LNCAP (cell line): ENCODE results near the gene CHMP4A.

ENCODE experiments used
- TF ChIP-seq, protein P1 (sequence below): fragments of 450-650 bp; IDR thresholded peaks from 2 replicates; pipeline ENCODE4 v1.5.1; 2017; ENCODE audit warnings: mild to moderate bottlenecking

Gene CHMP4A

DNA sequence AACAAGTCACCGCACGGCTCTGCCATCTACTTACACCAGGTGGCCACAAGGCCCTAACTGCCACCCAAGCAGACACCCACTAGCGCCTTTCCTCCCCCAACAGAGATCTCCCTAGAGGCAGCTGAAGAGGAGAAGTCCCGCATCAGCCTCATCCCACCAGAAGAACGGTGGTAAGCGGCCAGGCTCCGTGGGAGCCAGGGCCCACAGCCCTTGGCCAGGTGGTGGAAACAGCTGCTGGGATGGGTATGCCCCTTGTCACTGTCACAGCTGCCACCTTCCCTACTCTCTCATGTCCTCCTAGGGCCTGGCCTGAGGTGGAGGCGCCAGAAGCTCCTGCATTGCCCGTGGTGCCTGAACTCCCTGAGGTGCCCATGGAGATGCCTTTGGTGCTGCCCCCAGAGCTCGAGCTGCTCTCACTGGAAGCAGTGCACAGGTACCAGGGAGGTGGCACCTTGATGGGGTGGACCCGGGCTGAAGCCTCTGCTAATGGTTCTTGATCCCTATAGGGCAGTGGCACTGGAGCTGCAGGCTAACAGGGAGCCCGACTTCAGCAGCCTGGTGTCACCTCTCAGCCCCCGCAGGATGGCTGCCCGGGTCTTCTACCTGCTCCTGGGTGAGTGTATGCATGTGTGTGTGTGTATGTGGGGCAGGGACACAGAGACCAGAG is 33.9 kb downstream of the CHMP4A start:
- TF ChIP-seq, protein P1, sequence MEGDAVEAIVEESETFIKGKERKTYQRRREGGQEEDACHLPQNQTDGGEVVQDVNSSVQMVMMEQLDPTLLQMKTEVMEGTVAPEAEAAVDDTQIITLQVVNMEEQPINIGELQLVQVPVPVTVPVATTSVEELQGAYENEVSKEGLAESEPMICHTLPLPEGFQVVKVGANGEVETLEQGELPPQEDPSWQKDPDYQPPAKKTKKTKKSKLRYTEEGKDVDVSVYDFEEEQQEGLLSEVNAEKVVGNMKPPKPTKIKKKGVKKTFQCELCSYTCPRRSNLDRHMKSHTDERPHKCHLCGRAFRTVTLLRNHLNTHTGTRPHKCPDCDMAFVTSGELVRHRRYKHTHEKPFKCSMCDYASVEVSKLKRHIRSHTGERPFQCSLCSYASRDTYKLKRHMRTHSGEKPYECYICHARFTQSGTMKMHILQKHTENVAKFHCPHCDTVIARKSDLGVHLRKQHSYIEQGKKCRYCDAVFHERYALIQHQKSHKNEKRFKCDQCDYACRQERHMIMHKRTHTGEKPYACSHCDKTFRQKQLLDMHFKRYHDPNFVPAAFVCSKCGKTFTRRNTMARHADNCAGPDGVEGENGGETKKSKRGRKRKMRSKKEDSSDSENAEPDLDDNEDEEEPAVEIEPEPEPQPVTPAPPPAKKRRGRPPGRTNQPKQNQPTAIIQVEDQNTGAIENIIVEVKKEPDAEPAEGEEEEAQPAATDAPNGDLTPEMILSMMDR: no peak

DNA sequence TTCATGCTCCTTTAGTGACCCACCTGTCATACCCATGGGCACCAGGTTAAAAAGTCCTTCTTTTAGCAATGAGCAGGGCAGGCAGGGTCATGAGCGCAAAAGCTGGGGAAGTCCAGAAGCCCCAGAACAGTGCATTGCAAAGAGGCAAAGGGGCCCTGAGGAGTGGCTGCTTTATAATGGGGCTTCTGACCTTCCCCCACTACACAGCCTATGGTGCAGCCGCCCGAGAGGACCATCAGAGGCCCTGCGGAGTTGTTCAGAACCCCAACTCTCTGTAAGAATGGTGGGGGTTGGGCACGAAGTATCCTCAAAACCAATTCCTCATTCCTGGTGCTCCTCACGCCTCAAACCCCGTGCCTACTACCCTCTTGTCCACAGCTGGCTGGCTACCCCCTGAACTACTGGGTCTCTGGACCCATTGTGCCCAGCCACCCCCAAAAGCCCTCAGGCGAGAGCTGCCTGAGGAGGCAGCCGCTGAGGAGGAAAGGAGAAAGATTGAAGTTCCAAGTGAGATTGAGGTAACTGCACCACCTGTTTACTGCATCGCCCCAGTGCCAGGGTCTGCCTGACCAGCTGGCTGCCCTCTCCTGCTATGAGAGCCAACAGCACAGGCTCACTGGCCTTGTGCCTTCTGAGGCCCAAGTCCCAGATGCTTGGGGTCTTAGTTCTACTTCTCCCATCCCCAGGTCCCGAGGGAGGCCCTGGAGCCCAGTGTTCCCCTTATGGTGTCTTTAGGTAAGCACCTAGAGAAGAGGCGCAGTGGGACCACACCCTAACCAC is 34.7 kb downstream of the CHMP4A start:
- TF ChIP-seq, protein P1: no peak

DNA sequence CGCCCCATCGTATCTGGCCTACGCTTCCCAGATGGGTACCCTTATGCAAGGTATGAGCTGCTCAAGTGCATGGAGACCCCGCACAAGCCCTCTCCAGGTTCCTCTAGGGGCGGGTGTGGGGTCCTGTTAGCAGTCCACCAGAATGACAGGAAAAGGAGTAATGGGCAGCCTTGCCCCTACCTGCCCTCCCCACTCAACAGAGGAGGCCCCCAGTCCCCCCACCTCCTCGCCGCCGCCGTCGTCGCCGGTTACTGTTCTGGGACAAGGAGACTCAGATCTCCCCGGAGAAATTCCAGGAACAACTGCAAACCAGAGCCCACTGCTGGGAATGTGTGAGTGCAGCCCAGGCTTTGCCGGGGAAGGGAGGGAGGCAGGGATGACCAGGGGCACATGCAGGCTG is 35.4 kb downstream of the CHMP4A start:
- TF ChIP-seq, protein P1: no peak

DNA sequence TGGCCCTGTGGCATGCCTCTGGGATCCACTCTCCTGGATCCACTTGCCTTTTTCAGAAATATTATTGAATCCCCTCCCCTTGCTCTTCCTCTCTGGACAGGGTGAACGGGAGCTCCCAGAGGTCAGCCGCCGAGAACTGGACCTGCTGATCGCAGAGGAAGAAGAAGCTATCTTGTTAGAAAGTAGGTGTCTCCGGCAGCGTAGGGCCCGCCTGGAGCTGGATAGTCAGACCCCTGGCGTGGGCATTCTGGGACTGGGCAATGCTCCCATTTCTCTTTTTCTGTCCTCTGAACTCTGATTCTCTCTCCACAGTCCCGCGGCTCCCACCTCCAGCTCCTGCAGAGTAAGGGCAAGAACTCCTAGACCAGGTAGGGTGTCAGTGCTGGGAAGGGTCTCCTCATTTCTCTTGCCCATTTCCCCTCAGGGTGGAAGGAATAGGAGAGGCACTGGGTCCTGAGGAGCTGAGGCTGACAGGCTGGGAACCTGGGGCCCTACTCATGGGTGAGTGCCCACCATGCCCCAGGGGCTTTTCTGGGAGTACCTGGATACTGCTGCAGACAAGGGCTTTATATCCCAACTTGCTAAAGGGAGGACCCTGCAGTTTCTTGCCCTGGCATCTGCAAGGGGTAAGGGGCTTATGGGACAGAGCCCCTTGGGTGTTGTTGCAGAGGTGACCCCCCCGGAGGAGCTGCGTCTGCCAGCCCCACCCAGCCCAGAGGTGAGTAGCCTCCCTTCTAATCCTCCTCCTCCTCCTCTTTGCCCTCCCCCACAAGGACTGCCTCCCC is 36.1 kb downstream of the CHMP4A start:
- TF ChIP-seq, protein P1: no peak

DNA sequence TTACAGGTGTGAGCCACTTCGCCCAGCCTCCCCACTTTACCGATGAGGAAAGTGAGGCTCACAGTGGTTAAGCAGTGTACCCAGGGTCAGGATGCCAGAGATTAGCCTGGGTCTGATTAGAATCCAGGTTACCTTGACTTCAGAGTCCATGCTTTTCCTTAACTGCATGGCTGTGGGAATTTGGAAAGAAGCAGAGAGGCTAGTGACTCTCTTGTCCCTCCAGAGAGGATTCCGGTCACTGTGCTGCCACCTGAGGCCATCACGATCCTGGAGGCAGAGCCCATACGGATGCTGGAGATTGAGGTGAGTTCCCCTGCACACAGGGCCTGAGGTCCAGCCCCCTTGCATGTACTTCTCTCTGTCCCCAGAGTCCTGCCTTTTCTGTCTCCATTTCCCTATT is 36.7 kb downstream of the CHMP4A start:
- TF ChIP-seq, protein P1: no peak

DNA sequence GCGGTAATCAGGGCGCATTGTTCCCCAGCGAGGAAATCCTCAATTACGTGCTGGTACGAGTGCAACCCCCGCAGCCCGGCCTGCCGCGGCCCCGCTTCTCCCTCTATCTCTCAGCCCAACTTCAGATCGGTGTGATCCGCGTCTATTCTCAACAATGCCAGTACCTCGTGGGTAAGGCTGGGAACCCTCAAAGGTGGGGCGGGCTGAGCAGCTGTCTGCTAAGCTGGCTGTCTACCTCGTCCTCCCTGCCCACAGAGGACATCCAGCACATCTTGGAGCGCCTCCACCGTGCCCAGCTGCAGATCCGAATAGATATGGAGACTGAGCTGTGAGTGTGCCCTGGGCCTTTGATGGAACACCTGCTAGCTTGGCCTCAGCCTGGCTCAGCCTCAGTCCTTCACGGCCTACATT is 40.4 kb downstream of the CHMP4A start:
- TF ChIP-seq, protein P1: no peak

DNA sequence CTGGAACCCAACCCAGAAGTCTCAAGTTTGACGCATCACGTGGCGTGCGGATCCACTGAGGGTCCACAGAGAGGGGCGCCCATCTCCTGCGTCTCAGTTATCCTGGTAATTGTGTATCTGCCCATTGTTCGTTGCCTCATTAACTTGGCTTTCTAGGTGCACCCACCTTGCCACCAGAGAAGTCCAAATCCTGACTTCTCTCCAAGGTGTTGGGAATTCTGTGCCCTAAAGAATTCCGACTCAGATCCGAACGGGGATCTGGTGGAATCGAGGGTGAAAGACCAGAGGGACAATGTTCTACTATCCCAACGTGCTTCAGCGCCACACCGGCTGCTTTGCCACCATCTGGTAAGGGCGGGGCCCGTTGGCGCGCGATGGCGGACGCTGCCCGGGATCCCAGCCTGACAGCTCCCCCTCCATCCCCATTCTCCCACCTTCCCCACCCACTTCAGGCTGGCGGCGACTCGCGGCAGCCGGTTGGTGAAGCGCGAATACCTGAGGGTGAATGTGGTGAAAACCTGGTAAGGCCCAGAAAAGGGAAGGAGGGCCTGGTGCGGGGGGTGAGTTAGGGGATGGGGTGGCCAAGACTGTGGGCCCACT is 40.9 kb downstream of the CHMP4A start:
- TF ChIP-seq, protein P1: no peak
